Colonic mucosa (tissue), 4 donors: ENCODE results near the gene PTPRN2. TPM values are rescaled to one million over a fixed set of nuclear protein-coding genes. Genes with fewer than 3 reads are reported as not detected.

ENCODE experiments used
- DNase-seq: peaks from one replicate; pipeline ENCODE4 v3.0.0-alpha.2; 2020
- H3K27ac ChIP-seq: fragments of 200-600 bp; one replicate; pipeline ENCODE4 v1.8.0; 2021
- H3K27me3 ChIP-seq: fragments of 200-600 bp; one replicate; pipeline ENCODE4 v1.8.0; 2021
- H3K36me3 ChIP-seq: fragments of 200-600 bp; one replicate; pipeline ENCODE4 v1.8.0; 2021
- H3K4me1 ChIP-seq: fragments of 200-600 bp; one replicate; pipeline ENCODE4 v1.8.0; 2021; ENCODE audit warnings: mild to moderate bottlenecking
- H3K4me3 ChIP-seq: fragments of 200-600 bp; one replicate; pipeline ENCODE4 v1.8.0; 2021
- H3K9ac ChIP-seq, 2 donors: one replicate each; pipeline ENCODE4 v1.7.0; 2013; ENCODE audit warnings: control low read depth in 2 of 2, low read depth in 2 of 2, low read length in 2 of 2
- H3K9me3 ChIP-seq: fragments of 200-600 bp; one replicate; pipeline ENCODE4 v1.8.0; 2021
- intact Hi-C: fragments of 100-400 bp; cut with DNase I; formaldehyde crosslinking; loops from one replicate; pipeline ENCODE4 v1.14.1; 2022
- total RNA-seq, 2 donors: library from RNA; stranded (reverse); fragmentation: NEBNext Ultra II Directional in 1 of 2; extraction: Animal tissue kit (Norgen Biotek cat#: 25700) in 1 of 2; gene quantifications; one replicate each; pipeline ENCODE4 v1.2.1, GENCODE V29; 2021
- TF ChIP-seq, protein P1 (sequence below): fragments of 200-600 bp; IDR thresholded peaks from one replicate; pipeline ENCODE4 v1.8.0; 2022; ENCODE audit warnings: antibody characterized with exemption, mild to moderate bottlenecking
- donor health status: healthy.
- donor health status: DM: no; HTN: no; CAD: no.
- donor health status: DM: no; HTN: no; CAD: no.

Gene PTPRN2
- total RNA-seq, 2 donors from 2014 or later = 14.7 to 21.6 TPM

DNA sequence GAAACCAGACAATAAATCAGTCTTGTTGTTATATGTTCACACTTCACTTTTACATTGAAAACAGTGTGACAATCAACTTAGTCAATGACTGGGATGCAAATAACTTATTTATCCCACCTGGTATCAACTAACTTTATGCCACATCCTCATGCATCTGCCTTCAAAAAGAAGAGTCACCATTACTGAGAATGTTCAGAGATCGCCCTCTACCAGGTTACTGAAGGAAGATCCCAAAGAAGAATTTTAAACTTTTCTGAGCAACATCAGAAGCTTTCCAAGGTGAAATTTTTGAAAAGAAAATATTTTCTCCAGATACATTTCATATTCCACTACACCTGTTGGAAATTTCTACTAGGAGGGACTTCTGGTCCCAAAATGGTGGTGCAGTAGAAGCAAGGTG, 359.5 kb downstream of the PTPRN2 start:
- Histone ChIP-seq H3K4me3 (no peak overlapping the region), H3K27me3 (no peaks in the 10 kb centered on the region), H3K4me1 (no peaks in the 10 kb centered on the region), H3K9ac (no peak overlapping the region), H3K27ac (no peak overlapping the region), H3K36me3 (no peaks in the 10 kb centered on the region), H3K9me3 (no peaks in the 10 kb centered on the region)
- no peak for DNase-seq
- TF ChIP-seq, protein P1, sequence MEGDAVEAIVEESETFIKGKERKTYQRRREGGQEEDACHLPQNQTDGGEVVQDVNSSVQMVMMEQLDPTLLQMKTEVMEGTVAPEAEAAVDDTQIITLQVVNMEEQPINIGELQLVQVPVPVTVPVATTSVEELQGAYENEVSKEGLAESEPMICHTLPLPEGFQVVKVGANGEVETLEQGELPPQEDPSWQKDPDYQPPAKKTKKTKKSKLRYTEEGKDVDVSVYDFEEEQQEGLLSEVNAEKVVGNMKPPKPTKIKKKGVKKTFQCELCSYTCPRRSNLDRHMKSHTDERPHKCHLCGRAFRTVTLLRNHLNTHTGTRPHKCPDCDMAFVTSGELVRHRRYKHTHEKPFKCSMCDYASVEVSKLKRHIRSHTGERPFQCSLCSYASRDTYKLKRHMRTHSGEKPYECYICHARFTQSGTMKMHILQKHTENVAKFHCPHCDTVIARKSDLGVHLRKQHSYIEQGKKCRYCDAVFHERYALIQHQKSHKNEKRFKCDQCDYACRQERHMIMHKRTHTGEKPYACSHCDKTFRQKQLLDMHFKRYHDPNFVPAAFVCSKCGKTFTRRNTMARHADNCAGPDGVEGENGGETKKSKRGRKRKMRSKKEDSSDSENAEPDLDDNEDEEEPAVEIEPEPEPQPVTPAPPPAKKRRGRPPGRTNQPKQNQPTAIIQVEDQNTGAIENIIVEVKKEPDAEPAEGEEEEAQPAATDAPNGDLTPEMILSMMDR = no peak
- intact Hi-C loops = no loop called here

DNA sequence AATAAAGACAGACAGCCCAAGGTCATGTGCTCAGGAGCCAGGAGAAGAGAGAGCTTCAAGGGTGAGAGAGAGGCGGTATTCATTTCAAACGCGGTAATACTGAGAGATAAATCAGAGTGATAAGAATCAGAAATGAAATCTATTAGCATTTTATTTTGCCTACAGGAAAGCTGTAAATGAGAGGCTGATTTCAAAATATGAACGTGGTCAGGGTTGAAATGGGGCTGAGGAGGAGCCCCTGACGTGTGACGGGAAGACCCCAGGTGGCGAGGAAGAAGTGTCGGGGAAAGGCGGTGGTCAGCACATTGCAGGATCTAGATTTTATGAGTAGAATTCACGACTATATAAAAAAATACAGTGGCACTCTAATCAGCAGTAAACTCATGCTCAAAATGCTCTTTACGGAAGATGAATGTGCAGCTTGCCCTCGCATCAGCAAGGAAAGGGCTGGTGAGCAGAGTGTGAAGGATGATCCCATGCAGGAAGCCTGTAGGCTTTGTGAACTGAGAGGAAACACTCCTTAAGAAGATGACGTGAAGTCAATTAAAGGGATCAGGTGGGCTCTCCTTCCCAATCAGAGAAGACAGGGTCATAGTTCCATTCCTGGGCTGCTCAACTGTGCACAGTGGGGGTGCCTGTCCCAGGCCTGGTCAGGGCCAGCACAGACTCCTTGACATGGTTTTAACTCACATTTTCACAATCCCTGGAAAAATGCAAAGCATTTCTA, 360.2 kb downstream of the PTPRN2 start:
- H3K4me1 ChIP-seq = no peaks in the 10 kb centered on the region
- H3K4me3 ChIP-seq = no peak overlapping the region
- no peak overlapping the region for H3K9ac ChIP-seq
- TF ChIP-seq, protein P1 = no peak
- no peak overlapping the region for H3K27ac ChIP-seq
- H3K27me3 ChIP-seq = no peaks in the 10 kb centered on the region
- no peaks in the 10 kb centered on the region for H3K9me3 ChIP-seq
- intact Hi-C loops = no loop called here
- DNase-seq = no peak
- H3K36me3 ChIP-seq = no peaks in the 10 kb centered on the region

DNA sequence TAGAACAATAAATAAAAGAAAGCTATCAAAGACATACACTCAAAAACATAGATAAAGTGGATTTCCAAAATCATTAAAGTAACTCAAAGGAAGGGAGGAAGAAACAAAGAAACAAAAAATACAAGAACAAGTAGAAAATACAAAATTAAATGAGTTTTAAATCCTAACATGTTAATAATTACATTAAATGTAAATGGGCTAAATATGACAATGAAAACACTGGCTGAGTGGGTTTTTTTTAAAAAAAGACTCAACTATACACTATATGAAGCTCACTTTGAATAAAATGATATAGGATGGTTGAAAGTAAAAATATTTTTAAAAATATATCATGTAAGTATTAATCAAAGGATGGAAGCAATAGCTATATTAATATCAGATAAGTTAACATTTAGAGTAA, 371.4 kb downstream of the PTPRN2 start:
- no peaks in the 10 kb centered on the region for H3K9me3 ChIP-seq
- TF ChIP-seq, protein P1 = no peak

DNA sequence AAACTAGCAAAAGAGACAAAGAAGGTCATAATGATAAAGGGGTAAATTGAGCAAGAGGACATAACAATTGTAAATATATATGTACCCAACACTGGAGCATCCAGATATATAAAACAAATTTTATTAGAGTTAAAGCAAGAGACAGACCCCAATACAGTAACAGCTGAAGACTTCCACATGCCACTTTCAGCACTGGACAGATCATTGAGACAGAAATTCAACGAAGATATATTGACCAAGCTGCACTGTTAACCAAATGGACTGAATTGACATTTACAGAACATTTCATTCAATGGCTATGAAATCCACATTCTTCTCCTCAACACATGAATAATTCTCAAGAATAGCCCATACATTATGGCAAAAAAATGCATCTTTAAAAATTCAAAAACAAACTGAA, 378.2 kb downstream of the PTPRN2 start:
- DNase-seq = no peak
- Histone ChIP-seq H3K36me3 (no peaks in the 10 kb centered on the region), H3K9ac (no peak overlapping the region), H3K4me3 (no peak overlapping the region), H3K9me3 (no peaks in the 10 kb centered on the region), H3K27me3 (no peaks in the 10 kb centered on the region), H3K27ac (no peak overlapping the region), H3K4me1 (no peaks in the 10 kb centered on the region)
- TF ChIP-seq, protein P1 = no peak
- intact Hi-C loops = no loop called here

More for the DNA sequence above, 371.4 kb downstream of the PTPRN2 start:
- Histone ChIP-seq H3K27ac (no peak overlapping the region), H3K4me3 (no peak overlapping the region), H3K4me1 (no peaks in the 10 kb centered on the region), H3K36me3 (no peaks in the 10 kb centered on the region), H3K9ac (no peak overlapping the region), H3K27me3 (no peaks in the 10 kb centered on the region)
- intact Hi-C loops = no loop called here
- no peak for DNase-seq

DNA sequence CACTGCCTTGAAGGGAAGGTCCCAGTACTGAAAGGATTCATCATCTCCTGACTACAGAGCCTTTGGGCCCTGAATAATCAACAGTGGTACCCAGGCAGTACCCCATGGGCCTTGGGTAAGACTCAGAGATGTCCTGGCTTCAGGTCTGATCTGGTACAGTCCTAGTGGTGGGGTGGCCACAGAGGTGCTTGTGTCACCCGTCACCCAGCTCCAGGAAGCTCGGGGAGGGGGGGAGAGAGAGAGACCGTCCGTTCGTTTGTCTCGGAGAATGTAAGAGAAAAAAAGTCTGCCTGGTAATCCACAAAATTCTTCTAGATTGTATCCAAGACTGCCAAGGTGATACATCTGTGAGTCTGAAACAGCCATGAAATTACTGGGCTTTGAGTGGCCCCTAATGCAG, 381.3 kb downstream of the PTPRN2 start:
- intact Hi-C loops = no loop called here
- Histone ChIP-seq H3K9me3 (no peaks in the 10 kb centered on the region), H3K27ac (no peak overlapping the region), H3K9ac (no peak overlapping the region), H3K4me3 (no peak overlapping the region), H3K36me3 (no peaks in the 10 kb centered on the region), H3K4me1 (no peaks in the 10 kb centered on the region), H3K27me3 (no peaks in the 10 kb centered on the region)
- no peak for DNase-seq
- TF ChIP-seq, protein P1 = no peak
